Choroid plexus epithelial cell (primary cell): ENCODE results near the gene SOX6.
A peak's percentile ranks its signal among the peaks of the same experiment; 100 is the strongest.

Source experiments
- DNase-seq: peaks from one replicate; pipeline ENCODE4 v3.0.0-alpha.2; 2010; ENCODE audit warnings: low read depth
- H3K4me3 ChIP-seq: 2 replicates; pipeline ENCODE4 v1.5.1; 2011; ENCODE audit warnings: low read depth, mild to moderate bottlenecking, control low read depth, low read length, moderate library complexity
- TF ChIP-seq, protein P1 (sequence below): conservative IDR thresholded peaks from 2 replicates; pipeline ENCODE4 v1.5.1; 2011; ENCODE audit warnings: low read depth, mild to moderate bottlenecking, control low read depth, inconsistent platforms, low read length, moderate library complexity

SOX6 gene

DNA sequence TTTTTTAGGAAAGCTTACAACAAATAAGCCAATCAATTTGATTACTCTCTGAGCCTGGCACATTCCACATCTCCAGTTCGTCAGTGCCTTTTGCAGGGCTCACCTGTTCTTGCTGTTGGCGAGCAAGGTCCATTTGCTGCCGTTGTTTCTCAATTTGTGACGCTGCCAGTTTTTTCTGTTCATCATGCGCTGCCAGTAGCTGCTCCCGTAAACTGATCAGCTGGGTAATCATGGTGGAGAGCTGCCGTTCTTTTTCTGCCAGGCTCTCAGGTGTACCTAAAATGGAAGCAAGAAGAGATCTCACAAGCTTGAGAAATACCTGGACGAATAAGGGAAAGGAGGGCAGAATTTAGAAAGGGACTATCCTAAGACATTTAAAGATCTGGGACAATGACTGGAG, 169.7 kb downstream of the SOX6 start:
- TF ChIP-seq, protein P1, sequence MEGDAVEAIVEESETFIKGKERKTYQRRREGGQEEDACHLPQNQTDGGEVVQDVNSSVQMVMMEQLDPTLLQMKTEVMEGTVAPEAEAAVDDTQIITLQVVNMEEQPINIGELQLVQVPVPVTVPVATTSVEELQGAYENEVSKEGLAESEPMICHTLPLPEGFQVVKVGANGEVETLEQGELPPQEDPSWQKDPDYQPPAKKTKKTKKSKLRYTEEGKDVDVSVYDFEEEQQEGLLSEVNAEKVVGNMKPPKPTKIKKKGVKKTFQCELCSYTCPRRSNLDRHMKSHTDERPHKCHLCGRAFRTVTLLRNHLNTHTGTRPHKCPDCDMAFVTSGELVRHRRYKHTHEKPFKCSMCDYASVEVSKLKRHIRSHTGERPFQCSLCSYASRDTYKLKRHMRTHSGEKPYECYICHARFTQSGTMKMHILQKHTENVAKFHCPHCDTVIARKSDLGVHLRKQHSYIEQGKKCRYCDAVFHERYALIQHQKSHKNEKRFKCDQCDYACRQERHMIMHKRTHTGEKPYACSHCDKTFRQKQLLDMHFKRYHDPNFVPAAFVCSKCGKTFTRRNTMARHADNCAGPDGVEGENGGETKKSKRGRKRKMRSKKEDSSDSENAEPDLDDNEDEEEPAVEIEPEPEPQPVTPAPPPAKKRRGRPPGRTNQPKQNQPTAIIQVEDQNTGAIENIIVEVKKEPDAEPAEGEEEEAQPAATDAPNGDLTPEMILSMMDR = no peak
- DNase-seq = no peak
- no peak overlapping the region for H3K4me3 ChIP-seq

DNA sequence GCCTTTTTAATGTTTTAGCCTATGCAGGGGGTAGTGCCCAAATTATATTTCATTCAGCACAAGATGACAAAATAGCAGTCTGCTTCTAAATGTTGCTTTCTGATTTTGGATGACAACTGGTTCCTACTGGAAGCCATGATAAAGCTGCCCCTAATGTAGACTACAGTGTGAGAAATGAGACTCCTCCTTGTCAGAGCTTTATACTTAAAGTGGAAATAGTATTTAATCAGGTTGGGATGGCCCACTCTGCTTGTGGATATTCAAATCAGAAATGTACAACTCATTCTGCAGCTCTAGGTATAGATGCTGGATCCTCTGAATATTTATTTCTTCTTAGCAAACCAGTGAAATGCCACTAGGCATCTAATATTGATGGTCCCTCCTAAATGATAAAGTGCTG, 171.3 kb downstream of the SOX6 start:
- no peak overlapping the region for H3K4me3 ChIP-seq
- no peak for DNase-seq
- TF ChIP-seq, protein P1 = no peak

DNA sequence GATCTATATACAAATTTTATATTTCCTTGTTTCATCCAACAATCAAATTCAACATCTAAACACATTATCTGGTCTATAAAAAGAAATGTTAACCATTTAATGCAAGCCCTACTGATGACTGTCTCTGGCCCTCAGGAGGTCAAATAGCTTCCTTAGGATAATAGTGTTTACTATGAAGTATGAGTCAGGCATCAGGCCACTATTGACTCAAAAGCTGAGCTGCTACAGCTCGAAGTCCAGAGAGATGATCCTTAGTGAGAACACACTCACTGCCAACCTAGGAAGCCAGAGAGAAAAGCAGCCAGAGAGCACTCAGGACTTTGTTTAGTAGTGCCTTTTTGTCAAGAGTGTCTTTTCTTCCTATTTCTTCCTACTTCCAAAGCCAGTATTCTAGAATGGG, 171.8 kb downstream of the SOX6 start:
- peak; percentile 50 for DNase-seq
- TF ChIP-seq, protein P1 = no peak
- H3K4me3 ChIP-seq = no peak overlapping the region

DNA sequence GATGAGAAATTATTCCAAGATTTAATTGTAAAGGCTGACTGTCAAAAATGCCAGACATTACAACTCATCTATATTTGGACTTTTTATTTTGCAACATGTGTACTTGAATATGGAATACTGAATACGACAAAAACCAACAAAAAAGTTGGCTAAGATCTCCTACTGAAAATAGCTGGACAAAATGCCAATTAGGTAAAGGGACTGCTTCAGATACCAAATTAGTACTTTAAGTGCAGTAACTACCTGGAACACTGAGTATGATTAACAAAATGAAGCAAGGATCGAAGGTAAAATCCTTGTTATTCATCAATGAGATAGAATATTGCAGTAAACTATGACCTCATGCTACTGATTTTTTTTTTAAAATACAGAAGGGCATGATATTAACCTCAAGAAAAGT, 173.8 kb downstream of the SOX6 start:
- TF ChIP-seq, protein P1 = no peak
- no peak overlapping the region for H3K4me3 ChIP-seq
- DNase-seq = no peak

DNA sequence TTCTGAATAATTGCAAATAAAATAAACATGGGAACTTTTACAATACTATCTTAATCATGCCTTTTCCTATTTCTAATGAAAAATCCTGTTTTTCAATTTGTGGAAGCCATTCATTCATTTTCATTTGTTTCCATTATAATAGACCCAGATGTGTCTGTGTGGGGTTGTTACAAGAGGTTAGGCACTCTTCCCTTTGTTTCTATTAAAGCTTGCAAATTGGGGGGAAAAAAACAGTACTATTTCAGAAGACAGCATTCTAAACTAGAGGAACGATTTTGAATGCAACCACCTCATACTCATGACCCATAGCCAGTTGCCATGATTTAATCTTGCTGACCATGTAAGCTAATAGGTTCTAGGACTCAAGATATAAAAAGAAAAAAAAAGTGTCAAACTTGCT, 175.5 kb downstream of the SOX6 start:
- H3K4me3 ChIP-seq = no peak overlapping the region
- DNase-seq = no peak
- TF ChIP-seq, protein P1 = no peak

DNA sequence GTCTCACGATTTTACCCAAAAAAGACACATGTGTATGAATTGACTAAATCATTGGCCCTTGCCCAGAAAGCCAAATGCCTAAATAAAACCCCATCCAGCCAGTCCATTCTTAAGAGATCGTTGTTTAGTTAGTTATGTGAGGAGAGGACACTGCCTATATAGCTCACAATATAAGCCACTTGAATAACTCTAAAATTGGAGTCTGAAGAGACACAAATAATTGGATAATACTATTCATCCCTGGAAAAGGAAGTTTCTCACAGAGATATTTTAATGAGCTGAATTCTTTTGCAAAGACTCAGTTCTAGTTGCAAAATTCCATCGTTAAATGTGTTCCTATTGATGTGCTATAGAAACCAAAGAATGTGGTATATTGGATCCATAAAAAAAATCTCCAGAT, 176.7 kb downstream of the SOX6 start:
- no peak overlapping the region for H3K4me3 ChIP-seq
- TF ChIP-seq, protein P1 = no peak
- no peak for DNase-seq

DNA sequence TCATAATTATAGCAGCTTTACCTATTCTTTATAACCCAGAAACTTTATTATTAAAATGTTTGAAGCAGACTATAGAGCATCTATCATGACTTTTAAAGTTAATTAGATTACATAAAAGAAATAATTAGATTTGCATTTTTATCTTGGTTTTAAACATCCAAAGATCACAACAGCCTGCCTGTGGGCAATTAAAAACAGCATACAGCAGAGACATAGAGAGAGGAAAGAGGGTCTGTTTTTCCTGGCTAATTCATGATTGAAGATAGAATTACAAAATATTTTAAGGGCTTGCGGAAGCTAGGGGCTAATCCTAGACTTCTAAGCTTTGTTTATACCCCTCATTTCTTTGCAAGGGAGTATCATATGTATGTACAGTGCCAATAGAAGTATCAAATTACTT, 178.1 kb downstream of the SOX6 start:
- TF ChIP-seq, protein P1 = no peak
- no peak overlapping the region for H3K4me3 ChIP-seq
- DNase-seq = no peak
